HEK293 (cell line): ENCODE measurements around the gene CYBA.

Experiments used
- CTCF ChIA-PET: fragments of 350-600 bp; formaldehyde crosslinking; extraction: SDS; loops from one replicate; lab custom pipeline; 2021; ENCODE audit warnings: antibody characterized with exemption; lab: Yijun Ruan, JAX
- POLR2A ChIA-PET: fragments of 300-600 bp; formaldehyde crosslinking; extraction: SDS; loops from one replicate; lab custom pipeline; 2020; ENCODE audit warnings: antibody characterized with exemption, inconsistent platforms; lab: Yijun Ruan, JAX
- H3K27ac ChIP-seq: fragments of 200-500 bp; sonication (Bioruptor generic); 2 replicates; pipeline ENCODE4 v1.5.1; 2014; ENCODE audit warnings: low read depth, low read length, control low read depth, inconsistent platforms; ENCODE audit errors: extremely low read depth
- H3K36me3 ChIP-seq, 2 experiments: fragments of 200-500 bp in 1 of 2; sonication (Bioruptor generic) in 1 of 2; 1 replicate in 1 of 2; 2 replicates in 1 of 2; pipeline ENCODE4 v1.5.1; 2014 to 2017; ENCODE audit warnings: inconsistent platforms in 2 of 2, low read length in 2 of 2; ENCODE audit not compliant: control insufficient read depth in 2 of 2, insufficient read depth in 1 of 2
- H3K4me1 ChIP-seq: fragments of 200-500 bp; sonication (Bioruptor generic); 2 replicates; pipeline ENCODE4 v1.5.1; 2014; ENCODE audit warnings: mild to moderate bottlenecking, low read length, inconsistent platforms; ENCODE audit not compliant: control insufficient read depth, insufficient read depth
- H3K4me3 ChIP-seq: 2 replicates; pipeline ENCODE4 v1.5.1; 2011; ENCODE audit warnings: low read depth, mild to moderate bottlenecking, control low read depth, low read length, moderate library complexity
- H3K9me3 ChIP-seq: fragments of 200-500 bp; sonication (Bioruptor generic); 2 replicates; pipeline ENCODE4 v1.5.1; 2014; ENCODE audit warnings: low read depth, low read length, inconsistent platforms; ENCODE audit not compliant: control insufficient read depth, insufficient read depth
- EGR2 ChIP-seq: fragments of 450-650 bp; formaldehyde crosslinking; IDR thresholded peaks from 2 replicates; pipeline ENCODE4 v1.5.1; 2016; ENCODE audit warnings: low read depth, missing biosample characterization, missing genetic modification characterization
- ZBTB48 ChIP-seq: fragments of 450-650 bp; formaldehyde crosslinking; IDR thresholded peaks from 2 replicates; pipeline ENCODE4 v1.5.1; 2016; ENCODE audit warnings: missing biosample characterization, missing genetic modification characterization
- ZNF140 ChIP-seq: fragments of 450-650 bp; formaldehyde crosslinking; IDR thresholded peaks from 2 replicates; pipeline ENCODE4 v1.5.1; 2016; ENCODE audit warnings: missing biosample characterization, missing genetic modification characterization
- ZNF248 ChIP-seq: fragments of 450-650 bp; formaldehyde crosslinking; IDR thresholded peaks from 2 replicates; pipeline ENCODE4 v1.5.1; 2017; ENCODE audit warnings: missing biosample characterization, missing genetic modification characterization
- ZNF350 ChIP-seq: fragments of 450-650 bp; formaldehyde crosslinking; IDR thresholded peaks from 2 replicates; pipeline ENCODE4 v1.5.0; 2017; ENCODE audit warnings: missing biosample characterization, mild to moderate bottlenecking, missing genetic modification characterization
- ZNF426 ChIP-seq: fragments of 450-650 bp; formaldehyde crosslinking; IDR thresholded peaks from 2 replicates; pipeline ENCODE4 v1.5.1; 2017; ENCODE audit warnings: missing biosample characterization, missing genetic modification characterization, mild to moderate bottlenecking, inconsistent platforms, moderate library complexity
- ZNF549 ChIP-seq: fragments of 450-650 bp; IDR thresholded peaks from 2 replicates; pipeline ENCODE4 v1.5.1; 2018; ENCODE audit warnings: missing biosample characterization, missing genetic modification characterization, mild to moderate bottlenecking, inconsistent platforms, moderate library complexity
- ZNF571 ChIP-seq: fragments of 450-650 bp; formaldehyde crosslinking; IDR thresholded peaks from 2 replicates; pipeline ENCODE4 v1.5.0; 2017; ENCODE audit warnings: missing biosample characterization, missing genetic modification characterization
- ZNF624 ChIP-seq: fragments of 450-650 bp; formaldehyde crosslinking; IDR thresholded peaks from 2 replicates; pipeline ENCODE4 v1.5.1; 2017; ENCODE audit warnings: missing biosample characterization, missing genetic modification characterization
- TF ChIP-seq, protein P1 (sequence below): fragments of 450-650 bp; formaldehyde crosslinking; IDR thresholded peaks from 2 replicates; pipeline ENCODE4 v1.5.1; 2016; ENCODE audit warnings: missing biosample characterization, missing genetic modification characterization
- TF ChIP-seq, protein P2 (sequence below): fragments of 450-650 bp; formaldehyde crosslinking; IDR thresholded peaks from 2 replicates; pipeline ENCODE4 v1.5.1; 2016; ENCODE audit warnings: missing biosample characterization, missing genetic modification characterization
- TF ChIP-seq, protein P3 (sequence below): fragments of 450-650 bp; formaldehyde crosslinking; IDR thresholded peaks from 2 replicates; pipeline ENCODE4 v1.5.1; 2017; ENCODE audit warnings: missing biosample characterization, mild to moderate bottlenecking, missing genetic modification characterization, moderate library complexity
- TF ChIP-seq, protein P4 (sequence below): fragments of 450-650 bp; formaldehyde crosslinking; IDR thresholded peaks from 2 replicates; pipeline ENCODE4 v1.5.1; 2016; ENCODE audit warnings: missing biosample characterization, missing genetic modification characterization

Gene CYBA

DNA sequence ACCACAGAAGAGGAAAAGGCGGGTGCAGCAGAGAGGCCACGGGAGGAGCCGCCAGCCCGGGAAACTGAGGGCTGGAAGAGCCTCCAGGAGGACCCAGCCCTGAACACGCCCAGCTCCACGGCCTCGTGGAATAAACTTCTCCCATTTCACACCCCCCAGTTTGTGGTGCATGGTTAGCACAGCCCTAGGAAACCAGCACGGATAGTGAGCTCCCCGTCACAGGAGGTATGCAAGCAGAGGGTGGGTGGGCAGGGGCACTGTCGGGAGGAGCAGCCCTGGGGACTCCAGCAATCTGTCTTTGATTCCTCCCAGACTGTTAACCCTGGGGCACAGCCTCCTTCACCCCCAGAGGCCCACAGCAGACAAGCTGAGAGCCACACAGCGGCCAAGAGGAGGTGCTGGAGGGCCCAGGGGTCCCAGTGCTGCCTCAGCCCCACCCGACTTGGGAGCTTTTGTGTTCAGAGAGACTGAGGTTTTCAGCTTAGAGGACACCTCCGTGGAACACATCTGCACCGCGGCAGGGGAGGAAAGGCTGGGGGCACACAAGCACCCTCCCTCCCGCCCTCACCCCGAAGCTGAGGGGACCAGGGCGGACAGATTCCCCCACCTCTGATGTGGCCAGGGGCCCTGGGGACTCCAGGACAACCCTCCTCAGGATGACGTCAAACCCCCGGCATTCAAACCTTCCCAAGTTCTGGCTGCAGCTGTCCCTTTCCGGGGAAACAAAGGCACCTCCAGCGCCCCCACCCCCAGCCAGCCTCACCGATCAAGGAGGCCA is 14.2 kb downstream of the CYBA start (continued):
- TF ChIP-seq ZNF624 (no peak), ZNF350 (tag by site-specific recombination) (no peak), ZBTB48 (no peak)
- TF ChIP-seq, protein P1, sequence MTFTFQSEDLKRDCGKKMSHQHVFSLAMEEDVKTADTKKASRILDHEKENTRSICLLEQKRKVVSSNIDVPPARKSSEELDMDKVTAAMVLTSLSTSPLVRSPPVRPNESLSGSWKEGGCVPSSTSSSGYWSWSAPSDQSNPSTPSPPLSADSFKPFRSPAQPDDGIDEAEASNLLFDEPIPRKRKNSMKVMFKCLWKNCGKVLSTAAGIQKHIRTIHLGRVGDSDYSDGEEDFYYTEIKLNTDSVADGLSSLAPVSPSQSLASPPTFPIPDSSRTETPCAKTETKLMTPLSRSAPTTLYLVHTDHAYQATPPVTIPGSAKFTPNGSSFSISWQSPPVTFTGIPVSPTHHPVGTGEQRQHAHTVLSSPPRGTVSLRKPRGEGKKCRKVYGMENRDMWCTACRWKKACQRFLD, result no peak

DNA sequence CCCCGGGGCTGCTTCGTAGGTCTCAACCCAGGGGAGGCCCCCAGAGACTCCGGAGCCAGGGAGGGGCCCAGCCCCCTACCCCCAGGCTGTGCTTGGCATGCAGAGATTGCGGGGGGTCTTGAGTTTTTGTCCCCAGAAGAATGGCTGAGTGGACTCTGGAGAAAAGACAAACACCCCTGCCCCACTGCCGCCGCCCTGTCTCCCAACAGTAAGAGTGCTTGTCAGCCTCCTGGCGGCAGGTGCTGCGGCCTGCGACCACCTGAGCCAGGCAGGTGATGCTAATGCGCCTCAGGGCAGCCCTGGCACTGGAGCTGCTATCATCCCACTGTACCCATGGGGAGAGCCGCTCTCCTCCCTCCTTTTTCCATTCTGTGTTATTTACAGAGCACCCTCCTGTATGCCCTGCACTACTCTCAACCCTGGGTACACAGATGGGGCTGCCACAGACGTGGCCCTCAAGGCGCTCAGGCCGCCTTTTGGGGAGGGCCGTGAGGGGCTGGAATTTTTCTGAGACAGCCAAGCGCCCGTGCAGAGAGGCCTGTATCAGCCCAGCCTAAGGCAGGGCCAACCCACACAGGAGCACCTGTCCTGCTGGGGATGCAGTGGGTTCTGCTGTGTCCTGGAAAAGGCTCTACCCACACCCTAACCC is 15.1 kb downstream of the CYBA start:
- ChIA-PET CTCF (interaction anchor here (0.7 to 0.8 kb wide), 2 partner anchors 17 to 45 kb away, joined by 4 to 6 read pairs; no protein-coding TSS in a partner anchor), POLR2A (no interaction called here)
- Histone ChIP-seq H3K4me3 (no peak overlapping the region), H3K27ac (no peak overlapping the region), H3K9me3 (no peaks in the 10 kb centered on the region), H3K4me1 (no peaks in the 10 kb centered on the region), H3K36me3 (peaks cover 0 to 24% of the 10 kb centered on the region in 2 experiments; a peak in 1 of 3 replicates)
- TF ChIP-seq ZNF426 (tag by site-specific recombination) (no peak), ZNF549 (tag by site-specific recombination) (no peak), ZNF571 (tag by site-specific recombination) (no peak)
- TF ChIP-seq, protein P2, sequence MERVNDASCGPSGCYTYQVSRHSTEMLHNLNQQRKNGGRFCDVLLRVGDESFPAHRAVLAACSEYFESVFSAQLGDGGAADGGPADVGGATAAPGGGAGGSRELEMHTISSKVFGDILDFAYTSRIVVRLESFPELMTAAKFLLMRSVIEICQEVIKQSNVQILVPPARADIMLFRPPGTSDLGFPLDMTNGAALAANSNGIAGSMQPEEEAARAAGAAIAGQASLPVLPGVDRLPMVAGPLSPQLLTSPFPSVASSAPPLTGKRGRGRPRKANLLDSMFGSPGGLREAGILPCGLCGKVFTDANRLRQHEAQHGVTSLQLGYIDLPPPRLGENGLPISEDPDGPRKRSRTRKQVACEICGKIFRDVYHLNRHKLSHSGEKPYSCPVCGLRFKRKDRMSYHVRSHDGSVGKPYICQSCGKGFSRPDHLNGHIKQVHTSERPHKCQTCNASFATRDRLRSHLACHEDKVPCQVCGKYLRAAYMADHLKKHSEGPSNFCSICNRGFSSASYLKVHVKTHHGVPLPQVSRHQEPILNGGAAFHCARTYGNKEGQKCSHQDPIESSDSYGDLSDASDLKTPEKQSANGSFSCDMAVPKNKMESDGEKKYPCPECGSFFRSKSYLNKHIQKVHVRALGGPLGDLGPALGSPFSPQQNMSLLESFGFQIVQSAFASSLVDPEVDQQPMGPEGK (tag by site-specific recombination), result no peak

DNA sequence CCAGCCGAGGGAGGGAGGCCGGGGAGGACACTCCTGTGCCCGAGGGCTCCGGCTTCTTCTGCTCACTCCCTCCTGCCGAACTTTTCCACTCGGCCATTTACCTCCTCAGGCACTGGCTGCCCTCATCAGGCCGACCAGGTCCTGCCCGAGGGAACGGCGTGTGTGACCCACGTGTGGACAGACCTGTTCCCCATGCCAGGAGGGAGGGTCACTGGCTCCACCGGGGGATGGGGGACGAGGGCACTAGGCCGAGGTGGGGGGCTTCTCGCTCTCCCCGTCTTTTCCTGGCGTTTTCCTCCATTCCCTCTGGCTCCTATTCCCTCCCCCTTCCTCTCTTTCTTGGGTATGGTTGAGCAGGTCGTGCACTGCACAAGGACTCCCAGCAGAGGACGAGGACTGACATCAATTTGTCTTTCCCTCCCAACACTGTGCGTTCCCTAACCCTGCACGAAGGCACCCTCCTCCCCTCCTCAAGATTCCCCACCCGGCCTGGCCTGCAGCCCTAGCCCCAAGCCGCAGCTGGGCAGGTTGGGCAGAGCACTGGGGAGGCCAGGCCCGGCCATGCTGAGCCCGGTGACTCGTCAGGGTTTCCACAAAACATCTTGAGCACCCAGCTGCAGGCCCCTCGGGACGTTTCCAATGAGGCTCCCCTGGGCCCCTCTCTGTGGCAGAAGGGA is 15.7 kb downstream of the CYBA start:
- H3K36me3 ChIP-seq, result peaks cover 0 to 30% of the 10 kb centered on the region in 2 experiments; a peak in 1 of 3 replicates
- TF ChIP-seq ZNF140 (tag by site-specific recombination) (no peak), ZNF248 (no peak), EGR2 (no peak)
- TF ChIP-seq, protein P3, sequence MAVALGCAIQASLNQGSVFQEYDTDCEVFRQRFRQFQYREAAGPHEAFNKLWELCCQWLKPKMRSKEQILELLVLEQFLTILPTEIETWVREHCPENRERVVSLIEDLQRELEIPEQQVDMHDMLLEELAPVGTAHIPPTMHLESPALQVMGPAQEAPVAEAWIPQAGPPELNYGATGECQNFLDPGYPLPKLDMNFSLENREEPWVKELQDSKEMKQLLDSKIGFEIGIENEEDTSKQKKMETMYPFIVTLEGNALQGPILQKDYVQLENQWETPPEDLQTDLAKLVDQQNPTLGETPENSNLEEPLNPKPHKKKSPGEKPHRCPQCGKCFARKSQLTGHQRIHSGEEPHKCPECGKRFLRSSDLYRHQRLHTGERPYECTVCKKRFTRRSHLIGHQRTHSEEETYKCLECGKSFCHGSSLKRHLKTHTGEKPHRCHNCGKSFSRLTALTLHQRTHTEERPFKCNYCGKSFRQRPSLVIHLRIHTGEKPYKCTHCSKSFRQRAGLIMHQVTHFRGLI (tag by site-specific recombination), result peak; percentile 65
- TF ChIP-seq, protein P4, sequence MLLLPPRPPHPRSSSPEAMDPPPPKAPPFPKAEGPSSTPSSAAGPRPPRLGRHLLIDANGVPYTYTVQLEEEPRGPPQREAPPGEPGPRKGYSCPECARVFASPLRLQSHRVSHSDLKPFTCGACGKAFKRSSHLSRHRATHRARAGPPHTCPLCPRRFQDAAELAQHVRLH, result 0 out of 2 replicates have a peak, but pooled peaks have one; percentile 25
- H3K4me3 ChIP-seq, result peak overlapping the region; percentile 30
- H3K9me3 ChIP-seq, result no peaks in the 10 kb centered on the region
- CTCF ChIA-PET, result interaction anchor here (0.7 to 0.8 kb wide), 2 partner anchors 17 to 45 kb away, joined by 4 to 6 read pairs; no protein-coding TSS in a partner anchor
- POLR2A ChIA-PET, result no interaction called here
- H3K27ac ChIP-seq, result no peak overlapping the region
- H3K4me1 ChIP-seq, result no peaks in the 10 kb centered on the region
